Endothelial cell of umbilical vein (primary cell): Measurements from ENCODE around the gene LRP1. TPM values are rescaled to one million over a fixed set of nuclear protein-coding genes. Genes with fewer than 3 reads are reported as not detected.

Experiments
- BruUV-seq: library from RNA; stranded (reverse); fragments of 400-500 nt; replicated peaks from 2 replicates; lab custom pipeline; 2021; lab: Mats Ljungman, UMichigan
- CTCF ChIA-PET: fragments of 300-600, 350-600 bp; sonication (Branson Sonifier 250); formaldehyde crosslinking; loops from one replicate; lab custom pipeline; 2021; ENCODE audit warnings: antibody characterized with exemption, inconsistent platforms; lab: Charles Lee
- POLR2A ChIA-PET: fragments of 300-600, 350-600 bp; sonication (Branson Sonifier 250); formaldehyde crosslinking; loops from one replicate; lab custom pipeline; 2021; ENCODE audit warnings: antibody characterized with exemption, inconsistent platforms; lab: Charles Lee
- DNase-seq: peaks from one replicate; pipeline ENCODE4 v3.0.0-alpha.2; 2011; ENCODE audit warnings: low read depth, low spot score
- FAIRE-seq: peaks from 2 replicates; lab custom pipeline; 2011; peaks lifted over from hg19 to GRCh38; lab: Jason Lieb, UNC
- H2AFZ ChIP-seq: 2 replicates; pipeline ENCODE4 v1.6.0; 2012; ENCODE audit warnings: low read depth, low read length, control low read depth, inconsistent platforms
- H3K27ac ChIP-seq: 2 replicates; pipeline ENCODE4 v1.5.1; 2011; ENCODE audit warnings: low read depth, mild to moderate bottlenecking, control low read depth, low read length, moderate library complexity; ENCODE audit not compliant: insufficient read depth
- H3K27me3 ChIP-seq, 2 experiments: 2 replicates each; pipeline versions ENCODE4 v1.6.0 to v1.6.1; 2011; ENCODE audit warnings: low read length in 2 of 2, mixed read lengths in 1 of 2; ENCODE audit not compliant: control insufficient read depth in 2 of 2, insufficient read depth in 2 of 2
- H3K36me3 ChIP-seq, 2 experiments: 2 replicates in 1 of 2; 3 replicates in 1 of 2; pipeline ENCODE4 v1.5.1; 2011; ENCODE audit warnings: low read length in 2 of 2, mild to moderate bottlenecking in 1 of 2, moderate library complexity in 1 of 2; ENCODE audit not compliant: control insufficient read depth in 2 of 2, insufficient read depth in 2 of 2; ENCODE audit errors: extremely low read depth in 1 of 2
- H3K4me1 ChIP-seq: 3 replicates; pipeline ENCODE4 v1.5.1; 2011; ENCODE audit warnings: mild to moderate bottlenecking, low read length; ENCODE audit not compliant: control insufficient read depth, insufficient read depth; ENCODE audit errors: extremely low read depth
- H3K4me2 ChIP-seq: 2 replicates; pipeline ENCODE4 v1.6.1; 2011; ENCODE audit warnings: low read length, control low read depth, mixed read lengths; ENCODE audit not compliant: insufficient read depth
- H3K4me3 ChIP-seq, 3 experiments: fragments of 200-600 bp in 1 of 3; sonication (generic), shearing (Covaris generic) in 1 of 3; replicated peaks in 1 of 3; 2 replicates each; pipeline ENCODE4 v1.5.1; 2011 to 2016; ENCODE audit warnings: control low read depth in 3 of 3, low read length in 3 of 3, mild to moderate bottlenecking in 2 of 3, inconsistent platforms in 1 of 3, low read depth in 1 of 3, moderate library complexity in 1 of 3; ENCODE audit not compliant: insufficient read depth in 1 of 3
- H3K79me2 ChIP-seq: 2 replicates; pipeline ENCODE4 v1.6.0; 2012; ENCODE audit warnings: low read length, inconsistent platforms; ENCODE audit not compliant: control insufficient read depth, insufficient read depth
- H3K9ac ChIP-seq: replicated peaks from 2 replicates; pipeline ENCODE3; 2011; ENCODE audit warnings: low read length, control low read depth; ENCODE audit not compliant: insufficient read depth; ENCODE audit errors: extremely low read depth
- H3K9me1 ChIP-seq: replicated peaks from 3 replicates; pipeline ENCODE4 v1.6.0; 2011; ENCODE audit warnings: mild to moderate bottlenecking, low read length; ENCODE audit not compliant: control insufficient read depth, insufficient read depth; ENCODE audit errors: extremely low read depth
- H3K9me3 ChIP-seq: replicated peaks from 2 replicates; pipeline ENCODE4 v1.5.1; 2012; ENCODE audit warnings: low read length, inconsistent platforms; ENCODE audit not compliant: control insufficient read depth, insufficient read depth
- H4K20me1 ChIP-seq: replicated peaks from 2 replicates; pipeline ENCODE3; 2011; ENCODE audit warnings: mild to moderate bottlenecking, low read length; ENCODE audit not compliant: control insufficient read depth, insufficient read depth; ENCODE audit errors: extremely low read depth
- CTCF ChIP-seq, 2 donors: IDR thresholded peaks; 1 replicate in 1 of 2; 2 replicates in 1 of 2; pipeline ENCODE4 v1.5.1; 2011; ENCODE audit warnings: low read length in 2 of 2, mild to moderate bottlenecking in 2 of 2, moderate library complexity in 2 of 2, control low read depth in 1 of 2, inconsistent platforms in 1 of 2, low read depth in 1 of 2; ENCODE audit not compliant: insufficient read depth in 1 of 2; ENCODE audit errors: extremely low read depth in 1 of 2
- EZH2 ChIP-seq: IDR thresholded peaks from 2 replicates; pipeline ENCODE4 v1.6.1; 2012; ENCODE audit warnings: borderline replicate concordance, low read depth, mild to moderate bottlenecking, moderate library complexity, low read length, inconsistent platforms; ENCODE audit not compliant: severe bottlenecking
- FOS ChIP-seq: IDR thresholded peaks from 2 replicates; pipeline ENCODE4 v1.6.1; 2011; ENCODE audit warnings: mild to moderate bottlenecking, low read length, moderate library complexity, borderline replicate concordance; ENCODE audit not compliant: insufficient read depth
- MAX ChIP-seq: IDR thresholded peaks from 2 replicates; pipeline ENCODE4 v1.6.1; 2011; ENCODE audit not compliant: insufficient read depth, insufficient read length
- MYC ChIP-seq: IDR thresholded peaks from one replicate; pipeline ENCODE4 v1.6.1; 2011; ENCODE audit warnings: mild to moderate bottlenecking, low read depth, low read length
- POLR2A ChIP-seq: IDR thresholded peaks from 2 replicates; pipeline ENCODE4 v1.6.1; 2012; ENCODE audit warnings: low read depth, mild to moderate bottlenecking, control low read depth, low read length
- POLR2AphosphoS5 ChIP-seq: IDR thresholded peaks from 2 replicates; pipeline ENCODE4 v1.6.1; 2012; ENCODE audit warnings: low read depth, mild to moderate bottlenecking, control low read depth, low read length, moderate library complexity; ENCODE audit not compliant: insufficient read depth
- dilution Hi-C: fragments of 300-500 bp; cut with MboI; formaldehyde crosslinking; loops from one replicate; pipeline ENCODE4 v1.15.0; 2019; ENCODE audit warnings: low sequenced_read_pairs; ENCODE audit not compliant: extremely low pct_ligation_motif_present
- intact Hi-C: fragments of 100-400 bp; cut with micrococcal nuclease; formaldehyde crosslinking; loops from one replicate; pipeline ENCODE4 v1.10.0; 2022
- polyA plus RNA-seq, 4 experiments: library from polyadenylated mRNA; depleted of rRNA in 3 of 4; stranded (reverse) in 3 of 4; unstranded in 1 of 4; fragments of >200 nt; gene quantifications; 2 replicates each; pipeline versions ENCODE4 v1.2.1 to v1.2.3, GENCODE V29; 2011 to 2012; ENCODE audit warnings: missing spikeins in 1 of 4
- total RNA-seq: library from RNA; stranded (reverse); gene quantifications from 2 replicates; pipeline ENCODE4 v1.2.3, GENCODE V29; 2021

Gene LRP1
- total and polyA plus RNA-seq, 2 donors (not counting 3 experiments of a cell fraction or from before 2014, with no cell fraction given) = 1.6 to 4.6 TPM

- H2AFZ ChIP-seq = peak overlapping the region; percentile 41
- no peaks in the 10 kb centered on the region for H3K9me1 ChIP-seq
- H3K79me2 ChIP-seq = no peaks in the 10 kb centered on the region
- peaks cover 28% of the 10 kb centered on the region for H3K4me1 ChIP-seq
- no TSS peak for BruUV-seq
- ChIA-PET CTCF (interaction anchor here (1.0 to 10.7 kb wide), 11 partner anchors 9 to 238 kb away, joined by 4 to 214 read pairs (median 9); partner anchors contain the start of genes NXPH4, SHMT2 and STAC3), POLR2A (interaction anchor here (1.0 kb wide), 1 partner anchor 10 kb away, joined by 3 read pairs; the partner anchor contains the start of gene SHMT2)
- TF ChIP-seq POLR2AphosphoS5 (no peak), CTCF (IDR thresholded peaks at IDR 0.05; ENCODE audit: extremely low read depth in 1 of 2, insufficient read depth in 1 of 2, low read depth in 1 of 2, low read length in 2 of 2) (no peak), FOS (no peak), MYC (no peak), POLR2A (no peak), EZH2 (peak; percentile 3), MAX (no peak)
- no peak overlapping the region for H3K27ac ChIP-seq
- H3K4me3 ChIP-seq = peak overlapping the region; percentile 30 to 53 (median 40)
- H3K27me3 ChIP-seq = peaks cover 58% of the 10 kb centered on the region in 2 experiments
- dilution Hi-C loops (no loop called here), intact Hi-C loops (loop anchor here (1.0 to 5.0 kb wide), 5 partner anchors 9 to 127 kb away; partner anchors contain the start of genes LRP1 and STAT6)
- no peaks in the 10 kb centered on the region for H3K36me3 ChIP-seq
- H3K9me3 ChIP-seq = no peaks in the 10 kb centered on the region
- FAIRE-seq (no peak), DNase-seq (no peak)
- peak overlapping the region; percentile 72 for H3K4me2 ChIP-seq
- H4K20me1 ChIP-seq = no peaks in the 10 kb centered on the region
- H3K9ac ChIP-seq = no peak overlapping the region
These were observed 111.3 kb downstream of the LRP1 start for GRCh38 chr12:57239587-57240065.
